Stimulated activated CD8-positive, alpha-beta memory T cell treated with anti-CD3 and anti-CD28 coated beads, Interleukin-15, amount 100 ng/mL, for 48 hours (primary cell): ENCODE measurements around the gene PSMD4.

Experiments
- DNase-seq, 2 donors: peaks; one replicate each; pipeline ENCODE4 v3.0.0-alpha.2; 2020; ENCODE audit warnings: low read depth in 2 of 2

The PSMD4 gene

DNA sequence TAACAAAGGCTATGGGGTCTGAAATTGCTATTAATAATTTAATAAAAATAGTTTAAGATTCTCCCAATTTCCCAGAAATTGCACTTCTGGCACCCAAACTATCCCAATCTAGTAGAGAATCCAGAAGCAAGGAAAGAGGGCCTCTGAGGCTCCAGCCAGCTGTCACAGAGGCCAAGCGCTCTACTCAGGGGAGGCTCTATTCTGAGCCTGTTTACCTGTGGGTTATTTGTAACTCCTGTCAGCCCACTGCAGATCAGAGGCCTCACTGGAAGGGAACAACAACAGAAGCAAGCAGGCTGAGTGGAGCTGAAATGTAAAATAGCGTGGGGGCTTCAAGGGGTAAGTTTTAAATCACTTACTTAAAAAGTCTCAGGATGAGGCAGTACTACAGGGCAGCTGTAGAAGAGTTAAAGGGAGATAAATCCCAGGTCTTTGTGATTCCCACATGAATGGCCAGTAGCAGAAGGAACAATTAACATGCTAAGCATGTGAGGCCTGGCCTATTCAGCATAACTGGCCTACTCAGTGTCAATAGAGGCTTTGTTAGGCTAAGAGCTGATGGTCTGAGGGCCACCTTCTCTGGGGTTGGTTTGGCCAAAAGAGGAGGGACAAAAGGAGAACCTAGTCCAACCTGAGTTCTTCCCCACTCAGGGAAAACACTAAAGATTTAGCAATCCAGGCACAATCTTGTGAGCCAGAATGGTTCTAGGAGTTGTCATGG, 40.4 kb downstream of the PSMD4 start:
- DNase-seq: no peak

DNA sequence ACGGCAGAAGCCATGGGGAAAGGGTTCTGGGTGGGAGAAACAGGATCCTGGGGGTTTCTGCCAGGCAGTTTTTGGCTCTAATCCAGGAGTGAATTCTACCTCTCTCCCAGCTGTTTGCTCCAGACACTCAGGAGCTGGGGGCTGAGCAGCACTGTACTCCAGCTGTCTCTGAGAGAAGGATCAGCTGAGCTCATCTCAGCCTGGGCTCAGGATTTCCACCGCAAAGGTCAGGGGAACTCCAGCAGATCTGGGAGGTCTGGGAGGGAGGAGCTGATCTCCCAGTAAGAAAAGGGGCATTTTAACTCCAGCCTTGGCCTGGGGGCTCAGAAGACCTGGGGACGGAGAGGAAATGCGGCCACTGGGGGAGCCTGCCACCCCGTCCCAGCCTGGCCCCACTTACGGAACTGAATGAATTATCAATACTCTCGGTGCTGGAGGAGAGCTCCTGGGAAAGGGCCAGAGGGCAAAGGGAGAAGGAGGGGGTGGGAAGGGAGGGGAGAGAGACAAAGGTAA, 55.3 kb downstream of the PSMD4 start:
- DNase-seq: no peak

DNA sequence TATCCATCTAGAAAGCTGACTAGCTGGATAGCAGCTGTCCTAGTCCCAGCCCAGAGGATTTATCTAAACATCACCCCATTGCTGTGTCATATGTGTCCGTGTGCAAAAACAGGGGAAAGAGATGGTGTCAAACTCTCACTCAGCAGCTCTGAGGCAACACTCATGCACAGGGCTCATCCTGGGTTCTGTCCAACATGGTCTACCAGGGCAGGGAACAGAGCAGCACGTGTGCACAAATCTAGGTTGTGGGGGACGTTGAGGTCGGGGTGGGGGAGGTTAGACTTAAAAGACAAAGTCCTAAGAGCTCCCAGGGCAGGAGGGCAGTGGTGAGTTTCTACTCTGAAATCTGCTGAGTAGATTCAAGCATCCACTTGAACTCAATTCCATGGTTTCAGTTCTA, 56.5 kb downstream of the PSMD4 start:
- no peak for DNase-seq

DNA sequence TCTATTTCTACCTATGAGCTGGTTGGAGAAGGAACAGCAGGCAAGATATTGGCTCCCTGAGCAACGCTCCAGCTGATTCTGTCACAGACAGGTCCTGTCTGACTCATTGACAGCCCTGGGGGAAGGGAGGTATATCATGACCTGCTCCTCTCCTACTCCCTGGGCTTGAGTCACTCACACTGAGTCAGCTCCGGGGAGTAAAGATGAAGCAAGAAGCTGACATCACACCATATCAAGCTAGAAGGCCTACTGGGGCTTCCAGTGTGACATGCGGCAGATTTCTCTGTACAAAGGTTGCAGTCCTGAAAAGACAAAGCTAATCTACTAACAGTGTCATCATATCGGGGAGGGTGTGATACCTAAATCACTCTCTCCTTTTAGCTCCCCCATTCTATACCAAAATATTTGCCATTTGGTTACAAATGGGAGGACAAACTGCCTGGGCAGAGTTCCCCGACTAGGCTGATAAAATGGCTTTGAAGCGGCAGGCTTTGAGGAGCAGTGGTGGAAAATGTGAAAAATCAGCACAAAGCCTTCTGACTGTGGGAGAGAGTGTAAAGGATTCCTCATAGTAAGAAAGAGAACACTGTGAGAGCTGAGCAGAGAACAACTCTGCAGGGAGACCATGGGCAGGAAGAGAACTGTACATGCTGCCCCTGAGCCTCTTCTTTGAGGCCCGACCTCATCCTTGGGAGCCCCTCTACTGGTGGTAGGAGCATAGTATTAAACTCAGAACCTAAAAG, 57.2 kb downstream of the PSMD4 start:
- peak; percentile 78 to 82 for DNase-seq

DNA sequence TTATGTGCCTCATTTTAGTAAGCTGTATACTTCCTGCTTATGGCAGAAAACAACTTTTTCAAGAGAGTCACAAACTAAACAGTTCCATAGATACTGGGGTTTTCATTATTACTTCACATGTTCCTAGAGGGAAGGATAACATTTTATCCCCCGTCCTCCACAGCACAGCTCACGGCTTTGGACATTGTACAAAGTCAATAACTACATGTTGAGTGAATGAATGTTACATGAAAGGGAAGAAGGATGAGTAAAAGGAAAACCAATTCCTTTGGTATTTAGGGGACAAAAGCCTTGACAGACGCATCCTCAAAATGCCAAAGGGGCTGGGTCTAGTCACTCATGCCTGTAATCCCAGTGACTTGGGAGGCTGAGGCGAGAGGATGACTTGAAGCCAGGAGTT, 57.9 kb downstream of the PSMD4 start:
- DNase-seq: no peak

DNA sequence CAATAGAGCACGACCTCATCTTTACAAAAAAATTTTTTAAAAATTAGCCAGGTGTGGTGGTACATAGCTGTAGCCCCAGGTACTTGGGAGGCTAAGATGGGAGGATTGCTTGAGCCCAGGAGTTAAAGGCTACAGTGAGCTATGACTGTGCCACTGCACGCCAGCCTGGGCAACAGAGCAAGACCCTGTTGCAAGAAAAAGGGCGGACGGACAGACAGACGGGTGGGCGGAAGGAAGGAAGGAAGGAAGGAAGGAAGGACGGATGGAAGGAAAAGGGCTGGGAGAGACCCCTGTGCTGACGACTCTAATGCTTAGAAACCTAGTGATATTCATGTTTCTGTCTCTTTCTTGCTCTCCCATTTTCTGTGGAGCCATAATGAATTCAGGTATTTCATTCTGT, 58.3 kb downstream of the PSMD4 start:
- DNase-seq: no peak

DNA sequence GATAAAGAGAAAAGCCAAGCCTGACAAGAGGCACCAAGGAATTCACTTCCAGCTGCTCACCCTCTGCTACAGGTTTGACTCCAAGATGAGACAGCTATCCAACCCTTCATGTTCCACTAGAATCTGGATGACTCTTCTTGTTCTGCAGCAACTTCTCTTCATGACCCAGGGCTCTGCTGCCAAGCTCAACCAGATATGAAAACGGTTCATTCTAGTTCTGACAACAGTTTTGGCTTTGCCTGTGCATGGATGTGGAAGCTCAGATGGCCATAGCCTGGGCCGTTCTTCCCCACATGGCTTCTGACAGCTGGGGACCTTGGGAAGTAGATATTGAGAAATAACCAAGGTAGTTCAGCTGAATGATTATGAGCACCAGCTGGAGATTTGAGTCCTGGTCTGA, 59.0 kb downstream of the PSMD4 start:
- DNase-seq: no peak

DNA sequence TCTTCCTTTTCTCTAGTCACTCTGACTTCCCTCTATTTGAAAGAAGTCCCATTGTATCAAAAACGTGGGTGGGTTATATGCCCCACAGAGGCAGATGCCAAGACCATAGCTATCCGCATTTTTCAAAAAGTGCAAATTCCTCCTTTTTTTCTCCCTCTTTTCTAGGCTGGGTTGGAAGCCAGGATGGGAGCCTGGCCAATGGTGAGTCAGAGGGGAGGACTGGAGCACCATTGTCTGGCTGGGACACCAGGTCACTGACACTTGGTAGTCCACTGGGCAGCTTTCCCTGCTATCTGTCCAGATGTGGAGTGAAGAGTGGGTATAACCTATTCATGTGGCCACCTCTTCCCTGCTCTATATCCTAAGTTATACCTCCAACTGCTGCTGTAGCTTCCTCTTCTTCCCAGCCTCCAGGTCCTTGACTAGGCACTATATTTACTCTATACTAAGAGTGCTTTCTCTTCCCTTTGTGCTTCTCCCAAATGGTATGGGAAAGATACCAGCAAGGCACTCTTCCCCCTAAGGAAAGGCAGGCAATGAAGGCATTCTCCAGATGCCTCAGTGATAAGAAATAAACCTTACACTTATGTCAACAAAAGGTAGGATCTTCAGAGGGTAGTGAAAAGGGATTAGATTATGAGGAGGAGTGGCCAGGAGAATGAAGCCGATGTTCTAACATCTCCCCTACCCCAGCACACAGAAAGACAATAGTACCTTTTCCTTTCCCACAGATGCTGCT, 59.8 kb downstream of the PSMD4 start:
- DNase-seq: no peak

DNA sequence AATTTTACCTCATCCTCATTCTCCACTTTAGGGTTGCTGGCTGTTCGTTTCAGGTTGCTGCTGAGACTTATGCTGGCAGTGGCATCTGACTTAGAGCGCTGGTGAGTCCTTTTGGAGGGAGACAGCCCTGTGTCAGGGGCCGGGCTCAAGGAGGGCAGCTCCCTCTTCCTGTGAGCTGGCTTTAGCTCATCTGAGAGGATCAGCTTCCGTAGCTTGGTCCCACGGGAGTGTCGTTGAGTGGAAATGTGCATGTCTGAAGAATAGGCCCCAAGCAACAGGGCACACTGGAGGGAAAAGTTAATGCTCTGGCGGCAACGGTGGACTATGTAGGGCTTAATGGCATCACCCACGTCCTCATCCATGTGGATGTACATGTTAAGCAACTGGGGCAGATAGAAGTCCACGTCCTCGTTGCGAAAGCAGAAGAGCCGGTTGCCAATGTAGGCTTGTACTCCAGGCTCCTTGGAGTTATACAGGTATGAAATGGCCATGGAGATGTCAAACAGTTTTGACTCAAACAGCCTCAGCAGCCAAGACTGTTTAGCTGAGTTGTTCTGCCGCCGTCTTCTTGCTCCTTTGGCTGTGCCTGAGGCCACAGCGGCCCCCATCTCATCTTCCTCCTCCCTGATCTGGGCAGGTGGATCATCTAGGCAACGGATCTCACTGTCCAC, 61.2 kb downstream of the PSMD4 start:
- DNase-seq: no peak
